ENCODE results near the gene PCNX3.

DNA sequence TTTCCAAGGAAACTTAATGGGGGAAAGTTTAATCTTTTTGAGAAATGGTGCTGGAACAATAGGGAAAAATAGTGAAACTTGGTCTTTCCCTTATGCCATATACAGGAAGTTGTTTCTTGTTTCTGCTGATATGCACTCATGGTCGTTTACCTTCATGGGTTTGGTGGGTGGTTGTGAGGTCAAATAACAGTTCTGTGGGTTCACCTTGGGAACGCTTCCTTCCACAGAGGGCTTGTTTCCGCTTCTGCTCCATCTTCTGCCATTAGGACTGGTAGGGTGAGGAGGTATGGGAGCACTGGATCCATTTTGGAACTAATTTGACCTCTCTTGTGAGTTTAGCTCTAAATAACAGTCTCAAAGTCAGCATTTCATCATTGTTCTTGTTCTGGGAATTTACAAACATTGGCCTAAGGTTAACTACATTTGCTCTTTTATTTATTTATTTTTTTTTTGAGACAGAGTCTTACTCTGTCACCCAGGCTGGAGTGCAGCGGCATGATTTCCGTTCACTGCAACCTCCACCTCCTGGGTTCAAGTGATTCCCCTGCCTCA is 64.7 kb downstream of the PCNX3 start:
- no peak for TF ChIP-seq POLR2A (IDR thresholded peaks at IDR 0.05; ENCODE audit: low read depth, low read length)
- TF ChIP-seq SPI1 (IDR thresholded peaks at IDR 0.05; ENCODE audit: low read depth, low read length), result no peak
- no peak for TF ChIP-seq POU2F2 (IDR thresholded peaks at IDR 0.05; ENCODE audit: low read depth, low read length)
- TF ChIP-seq POLR2AphosphoS5 (IDR thresholded peaks at IDR 0.05; ENCODE audit: low read depth, low read length), result no peak
